ENCODE results near the gene CYP1A2. TPM values are rescaled to one million over a fixed set of nuclear protein-coding genes. Genes with fewer than 3 reads are reported as not detected.
A peak's percentile ranks its signal among the peaks of the same experiment; 100 is the strongest.
"Not testable (repeated sequence)": the region's sequence is repeated elsewhere in the genome, so short reads cannot be mapped to it uniquely, and the experiment has no call there.

Gene CYP1A2
- total RNA-seq, 1 experiment from 2014 or later, result not detected

DNA sequence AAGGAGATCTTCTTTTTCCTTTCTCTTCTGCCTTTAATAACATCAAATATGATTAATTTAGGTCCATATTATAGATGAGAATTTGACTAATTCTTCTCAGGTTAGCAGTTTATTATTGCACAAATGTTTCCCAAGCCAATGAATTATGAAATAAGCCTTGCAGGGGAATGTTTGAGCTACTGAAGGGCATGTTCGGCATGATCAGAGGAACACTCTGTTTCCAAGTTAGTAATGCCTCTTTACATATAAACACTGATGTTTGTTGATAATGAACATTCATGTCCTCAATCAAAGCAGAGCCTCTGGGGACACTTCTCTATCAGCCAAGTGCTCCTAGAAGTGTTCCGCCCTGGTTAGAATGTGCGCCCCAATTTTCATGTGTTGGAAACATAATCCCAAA is 13.3 kb upstream of the CYP1A2 start:
- no peak for DNase-seq (ENCODE audit: low read depth)

DNA sequence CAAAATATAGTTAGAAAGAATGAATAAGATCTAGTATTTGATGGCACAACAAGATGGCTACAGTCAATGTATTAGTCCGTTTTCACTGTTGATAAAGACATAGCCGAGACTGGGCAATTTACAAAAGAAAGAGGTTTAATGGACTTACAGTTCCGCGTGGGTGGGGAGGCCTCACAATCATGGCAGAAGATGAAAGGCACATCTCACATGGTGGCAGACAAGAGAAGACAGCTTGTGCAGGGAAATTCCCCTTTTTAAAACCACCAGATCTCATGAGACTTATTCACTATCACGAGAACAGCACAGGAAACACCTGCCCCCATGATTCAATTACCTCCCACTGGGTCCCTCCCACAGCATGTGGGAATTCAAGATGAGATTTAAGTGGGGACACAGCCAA is 10.4 kb upstream of the CYP1A2 start:
- DNase-seq (ENCODE audit: low read depth), result not testable (repeated sequence)

DNA sequence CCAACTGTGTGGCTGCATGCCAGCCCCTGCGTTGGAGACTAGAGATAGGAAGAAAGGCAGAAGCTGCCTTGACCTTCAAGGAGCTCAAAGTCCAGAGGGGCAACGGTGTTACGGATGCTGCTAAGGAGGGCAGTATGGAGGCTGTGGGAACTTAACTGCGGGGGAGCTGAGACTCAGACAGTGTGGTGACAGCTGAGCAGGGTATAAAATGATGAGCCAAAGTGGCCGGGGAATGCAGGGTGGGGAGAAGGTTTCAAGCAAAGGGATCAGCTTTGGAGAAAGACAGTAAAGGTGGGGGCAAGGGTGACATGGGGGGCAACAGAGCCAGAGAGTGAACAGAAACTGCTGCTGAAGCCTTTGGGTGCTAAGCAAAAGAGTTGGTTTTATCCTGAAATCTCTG is 6.2 kb upstream of the CYP1A2 start:
- DNase-seq (ENCODE audit: low read depth), result no peak

DNA sequence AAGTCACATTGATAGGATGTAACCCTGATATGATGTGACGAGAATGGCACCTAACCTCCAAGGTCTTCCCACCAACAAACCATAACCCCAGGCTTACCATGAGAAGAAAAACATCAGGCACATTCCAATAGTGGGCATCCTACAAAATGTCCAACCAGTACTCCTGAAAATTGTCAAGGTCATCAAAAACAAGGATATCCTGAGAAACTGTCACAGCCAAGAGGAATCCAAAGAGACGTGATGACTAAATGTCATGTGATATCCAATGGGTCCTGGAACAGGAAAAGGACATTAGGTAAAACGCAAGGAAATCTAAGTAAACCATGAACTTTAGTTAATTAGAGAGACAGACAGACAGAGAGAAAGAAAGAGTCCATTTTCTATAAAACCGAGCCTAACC is 2.3 kb upstream of the CYP1A2 start:
- DNase-seq (ENCODE audit: low read depth), result no peak

DNA sequence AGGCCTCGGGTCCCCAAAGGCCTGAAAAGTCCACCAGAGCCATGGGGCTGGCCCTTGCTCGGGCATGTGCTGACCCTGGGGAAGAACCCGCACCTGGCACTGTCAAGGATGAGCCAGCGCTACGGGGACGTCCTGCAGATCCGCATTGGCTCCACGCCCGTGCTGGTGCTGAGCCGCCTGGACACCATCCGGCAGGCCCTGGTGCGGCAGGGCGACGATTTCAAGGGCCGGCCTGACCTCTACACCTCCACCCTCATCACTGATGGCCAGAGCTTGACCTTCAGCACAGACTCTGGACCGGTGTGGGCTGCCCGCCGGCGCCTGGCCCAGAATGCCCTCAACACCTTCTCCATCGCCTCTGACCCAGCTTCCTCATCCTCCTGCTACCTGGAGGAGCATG is 1.2 kb downstream of the CYP1A2 start:
- no peak for DNase-seq (ENCODE audit: low read depth)

DNA sequence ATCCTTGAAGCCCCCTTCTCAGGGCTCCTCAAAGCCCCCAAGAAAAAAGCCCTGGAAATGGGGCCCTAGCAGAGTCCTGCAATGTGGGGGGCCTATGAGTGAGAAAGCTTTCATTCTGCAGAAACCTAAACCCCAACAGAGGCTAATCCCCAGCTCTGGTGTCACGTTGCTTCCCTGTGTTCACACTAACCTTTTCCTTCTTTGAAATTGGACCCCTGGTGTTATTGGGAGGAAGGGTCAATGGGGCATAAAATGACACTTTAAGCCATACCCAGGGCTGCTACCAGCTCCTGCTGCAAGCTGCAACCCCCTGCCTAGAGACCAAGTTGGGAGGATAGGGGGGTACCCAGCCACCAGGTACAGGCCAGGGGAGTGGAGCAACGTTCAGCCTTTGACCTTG is 2.1 kb downstream of the CYP1A2 start:
- DNase-seq (ENCODE audit: low read depth), result no peak

DNA sequence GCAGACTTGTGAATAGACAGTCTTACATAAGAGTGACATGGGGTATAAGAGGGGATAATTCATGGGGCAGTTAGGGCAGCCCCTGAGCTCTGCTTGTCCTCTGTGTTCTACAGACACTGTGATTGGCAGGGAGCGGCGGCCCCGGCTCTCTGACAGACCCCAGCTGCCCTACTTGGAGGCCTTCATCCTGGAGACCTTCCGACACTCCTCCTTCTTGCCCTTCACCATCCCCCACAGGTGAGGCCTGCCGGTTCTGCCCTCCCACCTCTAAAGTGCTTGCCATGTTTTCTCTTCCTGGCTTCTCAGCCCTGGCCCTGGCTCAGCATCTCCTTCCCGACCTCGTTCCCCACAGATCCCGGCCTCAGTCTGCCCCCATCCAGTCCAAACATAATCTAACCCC is 3.4 kb downstream of the CYP1A2 start:
- no peak for DNase-seq (ENCODE audit: low read depth)

DNA sequence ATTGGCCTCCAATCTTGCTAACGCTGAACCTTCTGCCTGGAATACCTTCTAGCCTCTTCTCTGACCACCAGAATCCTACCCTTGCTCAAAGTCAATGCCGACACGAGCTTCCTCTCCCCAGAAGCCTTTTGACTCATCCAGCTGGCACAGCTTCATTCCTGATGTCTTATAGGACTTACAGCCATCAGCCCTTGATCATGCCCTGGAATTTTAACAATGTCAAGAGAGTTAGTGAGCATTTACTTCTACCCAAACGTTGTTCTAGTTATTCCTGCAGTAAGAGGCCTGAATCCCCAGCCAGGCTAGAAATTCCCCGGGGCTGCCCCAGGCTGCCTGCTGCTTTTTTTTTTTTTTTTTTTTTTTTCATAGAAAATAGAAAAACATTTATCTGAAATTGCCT is 3.9 kb downstream of the CYP1A2 start:
- DNase-seq (ENCODE audit: low read depth), result peak; percentile 62

DNA sequence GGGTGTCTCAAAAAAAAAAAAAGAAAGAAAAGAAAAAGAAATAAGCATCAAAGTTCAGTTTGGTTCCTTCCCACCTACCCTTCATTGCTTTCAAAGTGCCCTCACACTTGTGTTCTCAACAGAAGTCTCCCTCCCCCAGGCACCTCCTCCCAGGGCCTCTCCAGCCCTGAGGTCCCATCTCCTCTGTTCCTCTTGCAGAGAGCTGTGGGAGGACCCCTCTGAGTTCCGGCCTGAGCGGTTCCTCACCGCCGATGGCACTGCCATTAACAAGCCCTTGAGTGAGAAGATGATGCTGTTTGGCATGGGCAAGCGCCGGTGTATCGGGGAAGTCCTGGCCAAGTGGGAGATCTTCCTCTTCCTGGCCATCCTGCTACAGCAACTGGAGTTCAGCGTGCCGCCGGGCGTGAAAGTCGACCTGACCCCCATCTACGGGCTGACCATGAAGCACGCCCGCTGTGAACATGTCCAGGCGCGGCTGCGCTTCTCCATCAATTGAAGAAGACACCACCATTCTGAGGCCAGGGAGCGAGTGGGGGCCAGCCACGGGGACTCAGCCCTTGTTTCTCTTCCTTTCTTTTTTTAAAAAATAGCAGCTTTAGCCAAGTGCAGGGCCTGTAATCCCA is 6.1 kb downstream of the CYP1A2 start:
- DNase-seq (ENCODE audit: low read depth), result no peak

DNA sequence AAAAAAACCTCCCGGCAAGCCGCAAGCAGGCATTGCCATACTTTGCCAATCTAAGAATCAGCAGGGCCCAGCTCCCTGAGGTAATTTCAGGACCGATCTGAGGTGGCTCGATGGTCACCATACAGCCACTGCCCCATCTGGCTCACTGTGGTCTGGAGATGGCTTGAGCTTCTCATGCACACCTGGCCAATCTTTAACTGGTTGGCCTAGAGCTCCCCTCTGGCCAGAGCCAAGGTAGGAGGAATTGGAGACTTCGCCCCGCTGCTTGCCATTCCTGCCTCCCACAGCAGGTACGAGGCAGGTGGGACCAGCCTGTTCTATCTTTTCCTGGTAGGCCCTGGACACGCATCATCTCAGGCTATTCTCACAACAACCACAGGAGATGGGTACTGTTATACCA is 10.1 kb downstream of the CYP1A2 start:
- DNase-seq (ENCODE audit: low read depth), result no peak

DNA sequence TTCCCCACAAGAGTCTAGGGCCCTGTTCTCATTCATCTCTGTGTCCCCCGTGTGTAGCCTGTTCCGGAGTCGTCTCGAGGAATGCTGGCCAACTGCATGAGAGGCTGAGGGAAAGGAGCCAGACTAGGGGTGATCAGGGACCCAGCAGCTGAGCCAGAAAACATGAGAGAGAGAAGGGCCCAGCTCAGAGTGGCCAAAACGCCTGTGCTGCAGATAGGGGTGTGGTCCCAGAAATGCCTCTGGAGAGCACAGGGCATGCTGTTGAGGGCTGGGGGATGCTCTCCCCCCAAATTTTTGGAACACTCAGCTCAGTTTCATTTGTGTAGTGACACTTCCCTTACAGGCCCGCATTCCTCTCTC is 14.1 kb downstream of the CYP1A2 start:
- DNase-seq (ENCODE audit: low read depth), result no peak

DNA sequence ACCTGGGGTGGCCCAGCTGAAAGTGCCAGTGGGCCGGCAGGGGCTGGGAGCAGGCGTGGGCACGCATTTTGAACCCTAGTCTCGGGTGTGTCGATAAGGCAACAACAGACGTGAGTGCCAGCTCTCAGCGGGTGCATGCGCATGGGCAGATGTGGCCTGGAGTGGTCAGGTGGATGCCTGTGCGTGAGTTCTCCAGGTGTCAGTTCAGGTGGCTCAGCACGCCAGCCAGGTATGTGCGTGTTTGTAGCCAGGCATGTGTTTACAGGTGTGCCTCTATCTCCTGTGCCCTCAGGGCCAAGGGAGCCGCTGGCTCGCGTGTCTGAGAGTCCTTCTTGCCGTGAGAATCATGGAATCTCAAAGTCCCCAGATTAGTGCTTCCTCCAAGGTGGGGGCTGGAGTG is 14.8 kb downstream of the CYP1A2 start:
- no peak for DNase-seq (ENCODE audit: low read depth)

DNA sequence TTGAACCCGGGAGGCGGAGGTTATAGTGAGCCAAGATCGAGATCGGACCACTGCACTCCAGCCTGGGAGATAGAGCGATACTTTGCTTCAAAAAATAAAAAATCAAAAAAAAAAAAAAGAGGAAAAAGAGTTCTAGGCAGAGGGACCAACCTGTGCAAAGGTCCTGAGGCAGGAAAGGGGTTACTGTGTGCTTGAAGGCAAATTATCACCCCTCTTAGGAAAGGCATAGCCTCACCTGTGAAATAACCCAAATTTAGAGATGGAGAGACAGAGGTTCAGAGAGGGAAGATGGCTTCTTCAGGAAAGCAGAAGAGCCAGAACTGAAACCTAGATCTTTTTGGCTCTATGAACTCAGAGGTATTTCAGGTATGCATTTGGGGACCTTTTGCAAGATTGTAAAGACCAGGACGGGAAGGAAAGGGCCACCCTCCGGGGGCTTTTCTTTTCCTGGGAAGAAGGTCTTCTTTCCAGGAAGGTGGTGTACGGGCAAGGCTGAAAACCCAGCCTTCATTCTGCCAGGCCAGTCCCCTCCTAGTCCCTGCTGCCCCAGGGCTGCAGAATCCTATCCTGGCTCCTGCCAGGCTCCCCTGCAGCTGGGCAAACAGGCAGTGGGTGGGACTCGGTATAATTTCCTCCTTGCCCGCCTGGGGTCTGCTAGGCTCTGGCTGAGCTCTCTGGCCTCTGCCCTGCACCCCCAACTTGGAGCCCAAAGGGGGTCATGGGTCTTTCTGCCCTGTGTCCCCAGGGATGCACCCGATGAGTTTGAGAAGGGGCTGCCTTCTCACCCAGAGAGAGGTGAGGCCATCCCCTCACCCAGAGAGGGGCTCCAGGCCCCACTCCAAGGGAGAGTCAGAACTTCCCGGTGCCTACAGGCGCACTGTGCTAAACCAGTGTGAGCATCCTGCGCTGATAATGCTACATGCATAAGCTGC is 18.8 kb downstream of the CYP1A2 start:
- no peak for DNase-seq (ENCODE audit: low read depth)

DNA sequence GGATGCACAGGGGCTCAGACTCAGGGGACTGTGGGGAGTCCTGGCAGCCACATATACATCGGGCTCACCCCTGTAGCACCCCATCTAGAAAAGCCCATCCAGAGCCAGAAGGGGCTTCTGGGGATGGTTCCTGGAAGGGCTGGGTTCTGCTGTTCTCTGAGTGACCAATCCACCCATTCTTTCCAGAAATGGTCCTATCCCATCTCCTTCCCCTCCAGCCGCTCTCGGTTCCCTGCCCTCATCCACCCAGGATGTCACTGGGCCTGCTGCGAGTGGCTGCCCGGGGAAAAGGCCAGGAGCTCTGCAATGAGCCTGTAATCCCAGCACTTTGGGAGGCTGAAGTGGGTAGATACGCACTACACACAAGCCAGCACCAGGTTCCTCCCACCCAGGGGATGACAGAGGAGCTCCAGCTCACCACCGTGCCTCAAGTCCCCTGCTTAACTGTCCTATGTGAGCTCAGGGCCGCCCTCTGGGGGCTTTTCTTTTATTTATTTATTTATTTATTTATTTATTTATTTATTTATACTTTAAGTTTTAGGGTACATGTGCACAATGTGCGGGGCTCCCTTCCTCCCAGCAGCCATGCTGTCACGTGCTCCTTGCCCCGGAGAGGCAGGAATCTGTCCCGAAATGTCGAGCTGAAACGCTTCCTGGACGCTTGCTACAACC is 19.6 kb downstream of the CYP1A2 start:
- no peak for DNase-seq (ENCODE audit: low read depth)

DNA sequence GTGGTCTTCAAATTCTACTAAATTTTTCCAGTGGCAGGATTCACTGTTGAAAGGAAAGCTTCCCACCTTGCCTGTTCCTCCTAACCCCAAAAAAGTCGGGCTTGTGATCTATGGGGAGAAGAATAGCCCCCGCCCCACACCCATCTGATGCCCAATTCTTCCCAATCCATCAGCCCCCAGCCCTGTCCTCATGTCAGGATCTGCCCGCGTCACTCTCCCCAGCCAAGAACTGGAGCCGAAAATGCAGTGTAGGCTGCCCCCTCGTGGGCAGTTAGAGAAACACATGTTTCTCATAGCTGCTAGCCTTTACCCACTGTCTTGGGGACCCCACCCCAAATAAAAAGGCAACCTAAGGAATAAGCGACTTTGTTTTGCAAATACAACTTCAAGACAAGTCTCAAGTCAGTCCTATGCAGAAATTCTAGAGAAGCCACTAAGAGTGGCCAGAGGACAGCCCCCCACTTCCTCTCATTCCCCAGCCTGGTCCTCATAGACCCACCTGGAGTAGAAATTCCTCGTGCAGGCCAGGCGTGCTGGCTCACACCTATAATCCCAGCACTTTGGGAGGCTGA is 20.2 kb downstream of the CYP1A2 start:
- peak; percentile 54 for DNase-seq (ENCODE audit: low read depth)

DNA sequence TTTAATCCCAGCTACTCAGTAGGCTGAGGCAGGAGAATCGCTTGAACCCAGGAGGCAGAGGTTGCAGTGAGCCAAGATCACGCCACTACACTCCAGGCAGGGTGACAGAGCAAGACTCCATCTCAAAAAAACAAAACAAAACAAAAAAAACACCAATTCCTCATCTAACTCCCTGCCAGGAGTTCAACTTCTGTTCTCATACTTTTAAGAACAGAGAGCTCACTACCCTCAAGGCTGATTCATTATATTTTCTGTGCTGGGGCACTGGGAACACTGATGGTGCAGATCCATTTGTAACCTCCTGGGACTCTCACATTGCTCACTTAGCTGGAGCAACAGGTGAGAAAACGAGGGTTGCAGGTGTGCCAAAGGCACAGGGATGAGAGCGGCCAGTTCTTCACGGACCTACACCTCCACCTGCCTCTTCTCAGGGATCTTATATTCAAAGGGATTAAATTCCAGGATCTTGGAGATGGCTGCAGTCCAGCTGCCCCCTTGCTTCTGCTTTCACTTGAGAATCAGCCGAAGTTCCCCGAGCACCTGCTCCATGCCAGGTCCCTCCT is 20.9 kb downstream of the CYP1A2 start:
- DNase-seq (ENCODE audit: low read depth), result no peak

DNA sequence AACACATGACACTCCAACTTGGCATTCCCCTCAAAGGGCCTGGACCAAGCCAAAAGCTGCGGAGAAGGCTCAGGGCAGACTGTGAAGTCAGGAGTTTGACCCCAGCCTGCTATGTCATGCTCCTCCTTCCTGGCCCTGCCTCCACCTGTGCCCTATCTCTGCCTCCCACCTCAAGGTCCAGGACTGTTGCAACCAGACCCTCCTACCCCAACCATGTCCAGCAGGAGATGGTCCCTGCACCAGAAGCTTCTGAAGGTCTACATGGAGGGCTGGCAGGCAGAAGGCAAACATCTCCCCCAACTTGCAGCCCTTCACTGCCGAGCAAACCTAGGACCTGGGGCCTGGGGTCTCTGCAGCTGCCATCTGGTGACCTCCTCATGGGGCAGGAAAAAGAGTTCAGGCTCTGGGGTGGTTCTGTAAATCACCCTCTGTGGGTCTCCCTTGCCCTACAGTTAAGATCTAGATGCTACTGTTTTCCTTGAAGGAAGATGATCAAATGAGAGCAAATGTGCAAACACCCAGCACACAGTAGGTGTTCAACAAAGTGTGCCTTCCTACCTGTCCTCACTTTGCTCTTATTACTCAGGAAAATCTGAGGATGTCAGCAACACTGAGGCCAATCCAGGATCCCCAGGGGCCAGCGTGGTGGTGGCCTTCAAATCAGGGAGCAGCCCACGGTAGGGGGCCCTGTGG is 21.7 kb downstream of the CYP1A2 start:
- no peak for DNase-seq (ENCODE audit: low read depth)

DNA sequence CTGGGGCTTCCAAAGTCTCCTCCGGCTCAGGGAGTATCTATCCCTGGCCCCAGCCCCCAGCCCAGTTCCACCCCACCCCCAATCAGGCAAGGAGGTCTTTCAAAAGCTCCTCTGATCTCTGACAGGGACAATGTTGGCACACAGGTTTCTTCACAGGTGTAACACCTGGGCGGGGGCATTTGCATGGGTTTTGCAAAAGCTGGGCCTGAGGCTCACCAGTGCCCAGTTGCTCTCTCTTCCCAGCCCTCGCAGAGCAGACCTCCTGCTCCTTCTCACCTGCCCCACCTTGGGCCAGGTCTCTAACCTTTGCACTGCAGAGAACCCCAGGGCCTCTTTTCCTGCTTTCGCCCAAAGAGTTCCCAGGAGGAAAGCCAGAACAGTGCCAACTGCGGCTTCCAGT is 24.7 kb downstream of the CYP1A2 start:
- no peak for DNase-seq (ENCODE audit: low read depth)

DNA sequence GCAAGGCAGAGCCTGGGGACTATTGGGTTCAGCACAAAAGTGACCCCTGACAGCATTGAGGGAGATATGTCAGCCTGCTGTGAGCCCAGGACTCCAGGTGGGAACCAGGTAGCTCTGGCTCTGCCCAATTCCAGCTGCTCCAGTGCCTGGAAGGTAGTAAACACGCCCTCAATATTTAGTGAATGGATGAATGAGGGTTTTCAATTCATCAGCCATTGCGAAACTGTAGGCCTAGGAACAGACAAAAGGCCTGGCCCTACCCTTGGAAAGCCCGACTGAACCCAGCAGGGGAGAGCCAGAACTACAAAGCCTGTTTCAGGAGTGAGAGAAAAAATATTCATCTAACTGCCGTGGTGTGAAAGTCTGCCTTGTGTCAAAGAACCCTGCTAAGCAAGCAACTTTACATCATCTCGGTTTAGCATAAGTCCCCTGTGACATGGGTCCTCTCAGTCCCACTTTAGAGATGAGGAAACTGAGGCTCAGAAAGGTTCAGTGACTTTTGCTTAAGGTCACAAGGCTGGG is 25.1 kb downstream of the CYP1A2 start:
- no peak for DNase-seq (ENCODE audit: low read depth)

DNA sequence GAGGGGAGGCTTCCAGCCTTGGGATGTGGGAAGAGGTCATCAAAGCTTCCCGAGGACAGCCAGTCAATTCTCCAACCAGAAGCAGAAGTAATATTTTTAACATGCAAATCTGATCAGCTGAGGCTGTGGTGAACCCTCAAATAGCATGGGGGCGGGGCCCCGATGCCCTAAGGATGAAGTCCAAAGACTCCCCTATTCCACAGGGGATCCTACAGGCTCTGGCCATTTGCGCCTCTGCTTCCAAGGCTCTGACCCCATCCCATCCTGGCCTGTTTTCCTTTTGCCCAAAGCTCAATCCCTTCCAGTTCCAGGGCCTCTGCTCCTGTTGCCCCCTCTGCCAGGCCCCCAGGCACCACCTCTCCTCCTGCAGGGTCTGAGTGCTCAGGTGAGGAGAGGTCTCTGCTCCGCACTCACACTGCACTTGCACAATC is 26.5 kb downstream of the CYP1A2 start:
- DNase-seq (ENCODE audit: low read depth), result no peak

DNA sequence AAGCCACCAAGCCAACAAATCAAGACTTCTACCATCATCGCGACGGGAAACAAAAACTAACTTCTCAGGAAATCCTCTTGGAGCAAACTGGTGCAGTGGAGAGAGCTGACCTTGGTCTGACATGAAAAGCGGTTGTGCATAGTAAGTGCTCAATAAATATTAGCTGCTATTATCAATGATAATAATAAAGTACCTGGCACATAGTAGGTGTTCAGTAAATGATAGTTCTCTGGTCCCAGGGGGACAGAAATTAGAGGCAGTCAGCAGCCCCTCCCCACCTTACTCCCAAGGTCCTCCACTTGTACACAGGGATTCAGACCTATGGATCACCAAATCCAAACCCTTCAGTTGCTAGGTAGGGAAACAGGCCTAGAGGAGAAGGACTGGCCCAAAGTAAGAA is 27.2 kb downstream of the CYP1A2 start:
- DNase-seq (ENCODE audit: low read depth), result no peak

Data from RPMI7951 (cell line).